Activated CD8-positive, alpha-beta memory T cell treated with anti-CD3 and anti-CD28 coated beads for 48 hours (primary cell): ENCODE results near the gene CCNL2.
A peak's percentile ranks its signal among the peaks of the same experiment; 100 is the strongest.

ENCODE experiments used
- DNase-seq, 3 experiments: peaks; one replicate each; pipeline ENCODE4 v3.0.0-alpha.2; 2020; ENCODE audit warnings: low read depth in 2 of 3, low spot score in 2 of 3

The CCNL2 gene

DNA sequence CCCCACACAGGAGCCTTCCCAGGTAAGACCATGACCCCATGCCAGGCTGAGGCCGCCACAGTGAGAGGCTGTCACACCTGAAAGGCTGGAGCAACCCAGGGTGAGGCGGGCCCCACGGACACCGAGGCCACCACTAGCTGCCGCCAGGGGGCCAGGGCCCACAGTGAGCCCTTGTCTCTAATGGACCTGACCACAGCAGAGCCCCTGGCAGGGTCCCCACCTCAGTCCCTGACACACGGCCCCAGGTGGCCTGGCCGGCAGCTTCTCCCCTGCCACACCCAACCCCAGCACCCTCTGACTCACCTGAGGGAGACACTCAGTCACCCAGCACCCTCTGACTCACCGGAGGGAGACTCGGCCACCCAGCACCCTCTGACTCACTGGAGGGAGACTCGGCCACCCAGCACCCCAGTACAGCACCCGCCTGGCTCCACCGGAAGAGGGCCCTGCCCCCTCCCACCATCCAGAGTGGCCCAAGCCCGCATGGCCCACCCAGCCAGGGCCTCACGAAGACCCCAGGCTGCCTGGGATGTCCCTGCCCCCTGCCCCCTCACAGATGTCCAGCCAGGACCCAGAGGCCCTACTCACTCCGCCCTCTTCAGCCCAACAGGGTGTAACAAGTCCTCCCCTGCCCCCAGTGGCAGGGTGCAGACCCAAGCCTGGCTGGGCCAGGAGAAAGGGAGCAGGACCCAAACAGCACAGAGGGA lies 54.3 kb downstream of the CCNL2 start:
- no peak for DNase-seq

DNA sequence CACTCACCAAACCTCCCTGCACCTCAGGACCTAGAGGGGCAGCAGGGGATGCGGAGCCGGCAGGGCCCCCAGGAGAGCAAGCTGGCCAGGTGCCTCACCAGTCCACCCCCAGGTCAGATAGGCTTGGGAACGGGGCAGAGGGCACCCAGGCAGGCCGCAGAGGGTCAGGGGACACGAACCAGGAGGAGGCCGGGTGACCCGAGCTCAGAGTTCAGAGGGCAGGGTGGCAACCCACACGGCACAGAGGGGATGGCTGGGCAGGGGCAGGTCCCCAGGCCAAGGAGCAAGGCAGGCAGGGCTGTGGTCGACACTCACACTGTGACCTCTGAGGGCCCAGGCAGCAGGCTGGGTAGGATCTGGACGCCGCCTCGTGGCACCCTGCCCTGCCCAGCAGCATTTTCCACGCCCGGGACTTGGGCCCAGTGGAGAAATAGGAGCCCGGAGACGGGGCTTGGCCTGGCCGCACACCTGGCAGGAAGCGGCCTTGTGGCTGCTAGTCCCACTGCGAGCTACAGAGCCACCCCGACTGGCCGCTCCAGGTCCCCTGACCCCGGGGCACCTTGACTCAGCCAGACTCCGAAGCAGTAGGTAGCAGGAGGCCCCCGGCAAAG lies 55.2 kb downstream of the CCNL2 start:
- no peak for DNase-seq

DNA sequence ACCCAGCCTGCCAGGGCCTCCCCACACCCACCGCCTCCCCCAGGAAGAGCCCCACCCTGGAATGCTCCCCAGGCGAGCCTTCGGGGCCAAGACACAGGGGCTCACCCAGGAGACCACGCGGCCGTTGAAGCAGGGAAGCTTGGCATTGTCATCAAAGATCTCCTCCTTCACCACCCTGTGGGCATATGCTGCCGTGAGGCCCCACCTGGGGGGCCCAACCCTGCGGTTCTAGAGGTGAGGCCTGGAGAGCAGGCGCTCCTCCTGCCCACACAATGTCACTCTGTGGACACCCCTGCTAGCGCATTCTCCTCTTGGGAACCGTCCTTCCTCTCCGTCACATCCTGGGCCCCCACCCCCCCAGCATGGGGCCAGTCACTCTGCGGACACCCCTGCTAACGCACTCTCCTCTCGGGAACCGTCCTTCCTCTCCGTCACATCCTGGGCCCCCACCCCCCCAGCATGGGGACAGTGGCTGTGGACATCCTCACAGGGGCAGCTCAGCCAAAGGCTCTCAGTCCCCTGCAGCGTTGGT lies 56.5 kb downstream of the CCNL2 start:
- no peak for DNase-seq

DNA sequence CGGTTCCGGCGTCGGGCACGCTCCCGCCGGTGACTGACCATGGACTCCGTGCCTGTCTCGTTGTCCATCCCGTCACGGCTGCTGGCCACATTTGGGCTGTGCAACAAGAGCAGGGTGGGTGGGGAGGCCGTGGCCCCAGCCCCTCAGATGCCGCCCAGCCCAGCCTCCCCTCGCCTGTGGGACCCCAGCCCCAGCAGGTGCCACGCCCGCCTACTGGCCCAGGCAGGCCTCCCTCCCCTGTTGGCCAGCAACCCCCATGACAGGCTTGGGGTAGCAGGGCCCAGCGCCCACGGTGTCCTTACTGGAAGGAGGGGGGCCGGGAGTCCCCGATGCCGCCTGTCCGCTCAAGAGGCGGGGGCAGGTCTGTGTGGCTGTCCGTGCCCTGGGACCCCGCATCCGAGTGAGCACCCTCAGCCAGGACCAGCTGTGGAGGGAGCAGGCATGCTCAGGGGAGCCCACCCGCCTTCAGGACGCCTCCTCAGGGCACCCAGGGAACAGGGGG lies 57.0 kb downstream of the CCNL2 start:
- DNase-seq: no peak

DNA sequence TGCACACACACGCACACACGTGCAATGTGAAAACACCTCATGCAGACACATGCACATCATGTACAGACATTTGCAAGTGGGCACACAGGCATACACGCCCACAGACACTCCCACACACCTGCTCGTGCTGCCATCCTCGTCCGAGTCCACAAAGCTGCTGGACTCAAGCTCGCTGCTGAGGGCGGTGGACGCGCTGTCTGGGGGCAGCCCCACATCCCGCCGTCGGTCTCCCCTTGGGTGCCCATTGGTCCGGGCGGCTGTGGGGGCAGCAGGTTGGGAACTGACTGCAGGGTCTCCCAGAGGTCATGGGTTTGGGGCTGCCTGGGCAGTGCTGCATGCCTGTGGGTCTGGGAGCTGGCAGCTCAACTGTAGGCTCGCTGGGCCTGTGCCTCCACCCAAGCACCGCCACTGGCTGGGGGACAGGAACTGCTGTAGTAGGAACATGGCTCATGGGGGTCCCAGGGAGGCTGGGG lies 57.5 kb downstream of the CCNL2 start:
- DNase-seq: no peak

DNA sequence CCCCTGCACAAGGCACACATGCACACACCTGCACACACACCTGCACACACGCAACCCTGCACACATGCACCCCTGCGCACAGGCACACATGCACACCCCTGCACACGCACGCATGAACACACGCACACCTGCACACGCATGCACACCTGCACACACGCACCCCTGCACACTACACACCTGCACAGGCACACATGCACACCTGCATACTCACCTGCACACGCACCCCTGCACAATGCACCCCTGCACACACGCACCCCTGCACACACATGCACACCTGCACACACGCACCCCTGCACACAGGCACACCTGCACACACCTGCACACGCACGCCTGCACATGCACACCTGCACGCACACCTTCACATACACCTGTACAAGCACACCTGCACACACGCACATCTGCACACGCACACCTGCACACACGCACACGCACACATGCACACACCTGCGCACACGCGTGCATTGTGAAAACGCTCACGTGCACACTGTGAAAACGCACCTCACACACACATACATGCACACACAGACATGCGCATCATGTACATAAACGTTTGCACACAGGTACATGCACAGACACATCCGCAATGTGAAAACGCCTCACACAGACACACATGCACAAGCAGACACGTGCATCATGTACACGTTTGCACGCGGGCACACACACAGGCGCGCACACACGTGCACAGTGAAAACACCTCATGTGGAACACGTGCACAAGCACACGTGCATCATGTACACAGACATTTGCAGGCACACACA lies 58.2 kb downstream of the CCNL2 start:
- DNase-seq: no peak

DNA sequence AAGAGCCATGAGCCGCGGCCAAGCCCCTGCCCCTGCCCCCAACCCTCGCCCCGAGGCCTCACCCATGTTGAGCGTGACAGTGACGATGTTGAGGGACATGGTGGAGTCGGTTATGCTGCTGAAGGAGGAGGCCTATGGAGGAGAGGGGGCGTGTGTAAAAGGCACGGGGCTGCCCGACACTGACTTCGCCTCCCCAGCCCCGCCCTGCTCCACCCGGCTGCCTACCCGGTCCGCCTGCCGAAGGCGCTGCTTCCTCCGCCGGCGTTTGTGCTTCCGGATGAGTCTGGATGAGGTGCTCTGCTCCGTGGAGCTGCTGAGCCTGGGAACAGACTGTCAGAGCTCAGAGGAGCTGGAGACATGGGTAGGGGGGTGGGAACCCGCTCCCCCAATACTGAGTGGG lies 59.0 kb downstream of the CCNL2 start:
- DNase-seq: no peak

DNA sequence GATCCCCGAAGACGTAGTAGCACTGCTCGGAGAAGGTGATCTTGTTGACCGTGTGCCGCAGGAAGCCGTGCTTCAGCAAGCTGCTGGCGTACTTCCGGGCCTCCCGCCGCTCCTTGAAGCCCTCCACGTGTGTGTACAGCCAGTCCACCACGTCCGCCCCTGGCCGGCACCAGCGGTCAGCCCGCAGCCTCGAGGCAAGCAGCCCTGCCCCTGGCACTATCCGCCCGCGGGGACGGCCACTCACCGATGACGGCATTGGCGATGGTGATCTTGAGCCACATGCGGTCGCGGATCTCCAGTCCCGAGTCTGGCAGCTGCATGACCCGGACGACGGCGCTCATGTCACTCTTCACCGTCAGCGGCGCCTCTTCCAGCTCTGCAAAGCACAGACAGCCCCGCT lies 60.9 kb downstream of the CCNL2 start:
- no peak for DNase-seq

DNA sequence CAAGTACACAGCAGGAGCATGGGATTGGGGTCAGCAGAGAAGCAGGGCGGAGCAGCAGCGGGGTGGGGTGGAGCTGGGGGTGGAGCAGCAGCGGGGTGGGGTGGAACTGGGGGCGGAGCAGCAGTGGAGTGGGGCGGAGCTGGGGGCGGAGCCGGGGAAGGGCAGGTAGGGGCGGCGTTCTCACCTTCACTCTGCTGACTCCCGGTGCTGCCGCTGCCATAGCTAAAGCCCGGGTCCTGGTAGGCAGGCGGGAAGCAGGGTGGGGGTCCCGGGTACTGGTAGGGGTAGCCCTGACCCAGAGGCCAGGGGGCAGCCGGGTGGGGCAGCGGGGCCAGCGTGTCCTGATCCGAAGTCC lies 61.4 kb downstream of the CCNL2 start:
- DNase-seq: peak in 1 of 3 experiments; percentile 40

DNA sequence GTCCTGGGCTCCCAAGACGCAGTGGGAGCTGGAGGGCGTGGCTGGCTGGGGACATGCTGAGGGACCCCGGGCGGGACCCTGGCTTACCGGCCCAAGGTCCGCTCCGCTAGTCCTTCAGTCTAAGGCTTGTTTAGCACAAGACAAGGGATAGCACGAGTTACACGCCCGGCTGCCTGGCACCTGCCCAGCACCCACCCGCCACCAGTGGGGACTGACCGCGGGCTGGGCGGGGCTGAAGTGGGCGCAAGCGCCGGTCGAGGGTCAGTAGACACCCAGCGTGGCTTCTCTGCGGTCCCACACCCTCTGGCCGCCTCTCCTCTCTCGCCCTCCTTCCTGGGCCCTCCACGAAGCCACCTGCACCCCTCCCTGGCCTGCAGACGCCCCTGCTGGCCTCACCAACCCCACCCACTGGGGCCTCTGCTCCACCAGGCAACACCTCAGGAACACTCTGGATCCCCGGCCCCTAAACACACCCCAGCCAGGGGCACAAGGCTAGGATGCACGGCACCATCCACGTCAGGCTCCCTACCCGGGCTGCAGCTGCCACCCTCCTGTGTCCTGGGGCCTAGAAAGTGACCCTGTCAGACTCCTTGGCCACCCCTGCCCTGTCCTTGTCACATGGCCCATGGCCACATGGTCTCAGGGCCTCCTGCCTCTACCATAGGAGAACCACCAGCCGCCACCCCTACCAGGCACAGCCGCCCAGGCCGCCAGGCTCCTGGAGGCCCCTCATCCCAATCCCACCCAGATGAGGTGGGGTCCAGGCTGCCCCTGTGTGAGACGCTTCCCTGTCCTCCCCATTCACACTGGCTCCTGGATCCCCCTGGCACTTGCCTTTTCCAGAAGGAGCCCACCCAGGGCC lies 62.0 kb downstream of the CCNL2 start:
- DNase-seq: no peak

DNA sequence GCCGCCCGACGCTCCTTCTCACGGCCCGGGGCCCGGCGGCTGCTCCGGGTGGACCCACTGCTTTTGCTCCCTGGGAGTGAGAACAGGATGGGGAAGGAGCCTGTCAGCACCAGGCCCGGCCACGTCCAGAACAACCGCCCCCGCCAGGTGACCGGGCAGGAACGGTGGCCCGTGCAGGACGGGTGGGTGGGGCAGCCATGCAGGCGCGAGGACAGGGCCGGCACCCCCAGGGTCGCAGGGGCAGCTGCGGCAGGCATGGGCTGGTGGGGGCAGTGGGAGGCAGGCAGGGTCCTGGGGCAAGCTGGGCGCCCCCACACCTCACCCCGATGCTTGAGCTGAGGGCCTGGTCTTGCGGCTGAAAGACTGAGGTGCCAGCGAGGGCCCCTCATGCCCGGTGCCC lies 62.7 kb downstream of the CCNL2 start:
- no peak for DNase-seq

DNA sequence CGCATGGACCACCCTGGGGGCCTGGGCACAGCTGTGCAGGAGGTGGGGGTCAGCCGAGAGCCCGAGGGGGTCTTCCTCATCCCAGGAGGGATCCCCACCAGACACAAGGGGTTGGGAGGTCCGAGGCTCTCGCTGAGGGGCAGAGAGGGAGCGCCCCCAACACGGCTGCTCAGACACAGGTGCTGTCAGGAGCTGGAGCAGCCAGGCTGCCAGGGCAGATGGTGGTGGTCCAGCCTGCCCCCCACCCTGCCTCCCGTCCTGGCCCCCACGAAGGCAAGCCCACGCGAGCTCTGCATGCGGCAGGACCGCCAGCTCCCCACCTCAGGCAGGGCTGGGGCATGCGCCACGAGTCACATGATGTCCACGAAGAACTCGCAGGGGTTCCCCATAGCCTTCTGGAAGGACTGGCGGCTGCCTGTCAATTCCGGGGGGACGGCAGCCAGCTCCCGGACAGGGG lies 63.3 kb downstream of the CCNL2 start:
- no peak for DNase-seq
